K562 (cell line): ENCODE data around the gene FBXO11. TPM values are rescaled to one million over a fixed set of nuclear protein-coding genes. Genes with fewer than 3 reads are reported as not detected.

Experiments
- ATF3 ChIP-seq, 2 experiments: fragments of 450-650 bp in 1 of 2; sonication (generic) in 1 of 2; formaldehyde crosslinking in 1 of 2; IDR thresholded peaks in 1 of 2; conservative IDR thresholded peaks in 1 of 2; 2 replicates each; pipeline versions ENCODE4 v1.6.1 to v1.8.1; 2016 to 2023; ENCODE audit warnings: mild to moderate bottlenecking in 2 of 2, moderate library complexity in 2 of 2, inconsistent platforms in 1 of 2, missing genetic modification reagents in 1 of 2
- CBX1 ChIP-seq: sonication (generic); IDR thresholded peaks from 2 replicates; pipeline ENCODE4 v1.6.1; 2016; ENCODE audit warnings: antibody characterized with exemption, low read depth, mild to moderate bottlenecking
- CCNT2 ChIP-seq: IDR thresholded peaks from 2 replicates; pipeline ENCODE4 v1.6.1; 2011; ENCODE audit warnings: borderline replicate concordance, low read depth, mild to moderate bottlenecking, moderate library complexity, mixed read lengths, low read length; ENCODE audit not compliant: insufficient read length; ENCODE audit errors: extremely low read depth
- ELF1 ChIP-seq: fragments of 200-800 bp; sonication (Bioruptor generic); IDR thresholded peaks from 2 replicates; pipeline ENCODE4 v1.6.1; 2016; ENCODE audit warnings: missing genetic modification characterization, missing compliant biosample characterization
- FOXK1 ChIP-seq: sonication (generic); formaldehyde crosslinking; IDR thresholded peaks from 2 replicates; pipeline ENCODE4 v1.8.0; 2022; ENCODE audit warnings: missing genetic modification reagents, mild to moderate bottlenecking, borderline replicate concordance
- FOXO4 ChIP-seq: fragments of 450-650 bp; formaldehyde crosslinking; IDR thresholded peaks from 2 replicates; pipeline ENCODE4 v1.4.0; 2020; ENCODE audit warnings: mild to moderate bottlenecking, moderate library complexity
- KLF13 ChIP-seq: fragments of 450-650 bp; IDR thresholded peaks from 2 replicates; pipeline ENCODE4 v1.6.1; 2016; ENCODE audit warnings: missing genetic modification characterization, low read depth, mild to moderate bottlenecking, missing compliant biosample characterization, moderate library complexity, borderline replicate concordance
- MITF ChIP-seq: IDR thresholded peaks from 2 replicates; pipeline ENCODE4 v1.6.1; 2014; ENCODE audit warnings: antibody characterized with exemption
- MLX ChIP-seq, 2 experiments: fragments of 450-650 bp in 1 of 2; sonication (generic) in 1 of 2; formaldehyde crosslinking; conservative IDR thresholded peaks; 2 replicates each; pipeline versions ENCODE4 v1.4.0 to v1.8.1; 2020 to 2022; ENCODE audit warnings: mild to moderate bottlenecking in 1 of 2, missing genetic modification reagents in 1 of 2
- MYNN ChIP-seq, 2 experiments: sonication (generic); formaldehyde crosslinking in 1 of 2; IDR thresholded peaks; 2 replicates each; pipeline versions ENCODE4 v1.5.0 to v1.6.1; 2016 to 2020; ENCODE audit warnings: antibody characterized with exemption in 1 of 2, missing genetic modification reagents in 1 of 2
- NRF1 ChIP-seq, 2 experiments: fragments of 450-650 bp; IDR thresholded peaks in 1 of 2; conservative IDR thresholded peaks in 1 of 2; 2 replicates each; pipeline ENCODE4 v1.6.1; 2014; ENCODE audit warnings: mild to moderate bottlenecking in 2 of 2
- PHF8 ChIP-seq: fragments of 200-600 bp; sonication (generic); IDR thresholded peaks from 2 replicates; pipeline ENCODE4 v1.6.1; 2012; ENCODE audit warnings: mixed run types, mild to moderate bottlenecking, inconsistent platforms, low read length, moderate library complexity, borderline replicate concordance
- PRMT5 ChIP-seq: sonication (generic); formaldehyde crosslinking; IDR thresholded peaks from 2 replicates; pipeline ENCODE4 v1.5.0; 2020; ENCODE audit warnings: missing genetic modification reagents
- SMAD2 ChIP-seq: fragments of 150-350 bp; IDR thresholded peaks from 2 replicates; pipeline ENCODE4 v1.6.1; 2014; ENCODE audit warnings: low read depth, mild to moderate bottlenecking, low read length
- TCF3 ChIP-seq: sonication (generic); formaldehyde crosslinking; IDR thresholded peaks from 2 replicates; pipeline ENCODE4 v1.4.0; 2020; ENCODE audit warnings: mild to moderate bottlenecking, missing genetic modification reagents
- ZBTB33 ChIP-seq: sonication (generic); formaldehyde crosslinking; IDR thresholded peaks from 2 replicates; pipeline ENCODE4 v1.8.1; 2023; ENCODE audit warnings: mild to moderate bottlenecking, missing genetic modification reagents
- ZNF431 ChIP-seq: sonication (generic); formaldehyde crosslinking; IDR thresholded peaks from 2 replicates; pipeline ENCODE4 v1.8.0; 2022; ENCODE audit warnings: mild to moderate bottlenecking, missing genetic modification reagents
- ZNF644 ChIP-seq: fragments of 200-800 bp; sonication (Bioruptor generic); IDR thresholded peaks from 2 replicates; pipeline ENCODE4 v1.6.1; 2016; ENCODE audit warnings: low read depth, missing genetic modification characterization, missing compliant biosample characterization
- polyA plus RNA-seq, 8 experiments: library from polyadenylated mRNA; depleted of rRNA in 4 of 8; stranded (reverse) in 5 of 8; unstranded in 3 of 8; fragments of >200 nt; fragmentation: Nextera tagmentation in 2 of 8; fragmentation: Illumina TruSeq in 1 of 8; extraction: Ambion mirVana in 2 of 8; extraction: Trizol in 1 of 8; gene quantifications; 2 replicates each; pipeline versions ENCODE4 v1.2.1 to v1.2.3, GENCODE V29; 2011 to 2014; ENCODE audit warnings: inconsistent platforms in 1 of 8, missing spikeins in 1 of 8
- total RNA-seq, 7 experiments: library from RNA; depleted of rRNA in 6 of 7; stranded (reverse); fragments of >200 nt in 6 of 7; fragmentation: Illumina TruSeq in 2 of 7; extraction: Trizol in 2 of 7; gene quantifications; 2 replicates each; pipeline versions ENCODE4 v1.2.1 to v1.2.3, GENCODE V29; 2011 to 2021; ENCODE audit warnings: low replicate concordance in 1 of 7

Gene FBXO11
- total and polyA plus RNA-seq, 9 of the 15 experiments (the other 6 are each of a cell fraction or from before 2014, with no cell fraction given) = 8.8 to 44.5 (median 24.1) TPM

- TF ChIP-seq ELF1 (tag) = peak; percentile 59; the same call in 1 of the 2 replicates
- no peak; the same call in none of the 2 replicates for TF ChIP-seq ZBTB33 (CRISPR knock-in tag)
- TF ChIP-seq FOXO4 (CRISPR knock-in tag) = 0 out of 2 replicates have a peak, but pooled peaks have one; percentile 62
- no peak for TF ChIP-seq MLX (CRISPR knock-in tag; conservative IDR thresholded peaks at IDR 0.05)
- no peak for TF ChIP-seq ATF3 (IDR thresholded peaks at IDR 0.05)
- TF ChIP-seq ATF3 (CRISPR knock-in tag; conservative IDR thresholded peaks at IDR 0.05) = 0 out of 2 replicates have a peak, but pooled peaks have one; percentile 14
- peak; percentile 94; the same call in 1 of the 2 replicates for TF ChIP-seq PHF8
- TF ChIP-seq ZNF644 (tag) = no peak
- TF ChIP-seq CCNT2 = peak; percentile 90
- no peak for TF ChIP-seq FOXK1
- no peak for TF ChIP-seq SMAD2
- no peak for TF ChIP-seq MITF
- peak; percentile 88; the same call in 1 of the 2 replicates for TF ChIP-seq CBX1
- TF ChIP-seq KLF13 (tag) = 0 out of 2 replicates have a peak, but pooled peaks have one; percentile 10
- TF ChIP-seq NRF1 (conservative IDR thresholded peaks at IDR 0.05 in 1 of 2, IDR thresholded peaks at IDR 0.05 in 1 of 2) = peak; percentile 84 to 87
- peak; percentile 35; the same call in 1 of the 2 replicates for TF ChIP-seq MYNN (IDR thresholded peaks at IDR 0.05)
- no peak for TF ChIP-seq MYNN (CRISPR knock-in tag; IDR thresholded peaks at IDR 0.05)
- TF ChIP-seq PRMT5 (CRISPR knock-in tag) = 0 out of 2 replicates have a peak, but pooled peaks have one; percentile 39
- peak; percentile 72 for TF ChIP-seq ZNF431
- no peak for TF ChIP-seq TCF3 (CRISPR knock-in tag)
Observed at GRCh38 chr2:47782671-47783485, 123.4 kb downstream of the FBXO11 start, which contains the start of gene MSH6 (continued).
